GM12878 (cell line): ENCODE data around the gene SLC6A12. TPM values are rescaled to one million over a fixed set of nuclear protein-coding genes. Genes with fewer than 3 reads are reported as not detected.

Experiments
- ATAC-seq: fragments of 200-7000 bp; cut with Tn5 transposase; 3 replicates; pipeline ENCODE4 v1.9.1; 2020; ENCODE audit warnings: mild to moderate bottlenecking, moderate library complexity
- BruUV-seq: library from RNA; stranded (reverse); fragments of 400-500 nt; replicated peaks from 2 replicates; lab custom pipeline; 2021; lab: Mats Ljungman, UMichigan
- CTCF ChIA-PET: fragments of 300-600 bp; sonication (Branson Sonifier 250); formaldehyde crosslinking; extraction: SDS; loops from one replicate; lab custom pipeline; 2021; ENCODE audit warnings: inconsistent platforms; lab: Yijun Ruan, JAX
- POLR2A ChIA-PET: fragments of 350-600 bp; formaldehyde crosslinking; extraction: SDS; loops from one replicate; lab custom pipeline; 2021; ENCODE audit warnings: inconsistent platforms; lab: Charles Lee
- RAD21 ChIA-PET: fragments of 300-600 bp; sonication (Branson Sonifier 250); formaldehyde crosslinking; loops from one replicate; lab custom pipeline; 2023; ENCODE audit warnings: antibody characterized with exemption; ENCODE audit not compliant: unreplicated experiment; lab: Charles Lee
- SMC1A ChIA-PET: fragments of 300-600 bp; sonication (Branson Sonifier 250); formaldehyde crosslinking; loops from one replicate; lab custom pipeline; 2023; ENCODE audit not compliant: unreplicated experiment, uncharacterized antibody; lab: Charles Lee
- DNase-seq: peaks from one replicate; pipeline ENCODE4 v3.0.0-alpha.2; 2011; ENCODE audit warnings: low read depth, low spot score
- FAIRE-seq: peaks from 3 replicates; lab custom pipeline; 2011; peaks lifted over from hg19 to GRCh38; lab: Jason Lieb, UNC
- H2AFZ ChIP-seq: 2 replicates; pipeline ENCODE4 v1.6.0; 2011; ENCODE audit warnings: low read depth, low read length, control low read depth; ENCODE audit not compliant: control insufficient read depth
- H3K27ac ChIP-seq: 2 replicates; pipeline ENCODE4 v1.5.1; 2011; ENCODE audit warnings: control low read depth; ENCODE audit not compliant: control insufficient read depth, insufficient read depth
- H3K27me3 ChIP-seq, 2 experiments: replicated peaks in 1 of 2; 2 replicates each; pipeline versions ENCODE4 v1.6.0 to v1.6.1; 2011; ENCODE audit warnings: low read length in 1 of 2; ENCODE audit not compliant: control insufficient read depth in 2 of 2, insufficient read depth in 2 of 2
- H3K36me3 ChIP-seq, 2 experiments: 2 replicates each; pipeline ENCODE4 v1.5.1; 2011; ENCODE audit warnings: low read length in 1 of 2; ENCODE audit not compliant: control insufficient read depth in 2 of 2, insufficient read depth in 2 of 2
- H3K4me1 ChIP-seq: 2 replicates; pipeline ENCODE4 v1.6.1; 2011; ENCODE audit warnings: mild to moderate bottlenecking, low read length, moderate library complexity, mixed read lengths; ENCODE audit not compliant: control insufficient read depth, insufficient read depth
- H3K4me2 ChIP-seq: 2 replicates; pipeline ENCODE4 v1.6.0; 2011; ENCODE audit warnings: control low read depth; ENCODE audit not compliant: control insufficient read depth, insufficient read depth
- H3K4me3 ChIP-seq: fragments of 200-600 bp; sonication (generic); 2 replicates; pipeline ENCODE4 v1.5.1; 2016
- H3K79me2 ChIP-seq: 2 replicates; pipeline ENCODE4 v1.6.0; 2011; ENCODE audit warnings: low read length; ENCODE audit not compliant: control insufficient read depth, insufficient read depth
- H3K9ac ChIP-seq: 2 replicates; pipeline ENCODE4 v1.8.0; 2011; ENCODE audit warnings: low read length, control low read depth, mixed read lengths; ENCODE audit not compliant: control insufficient read depth, insufficient read depth
- H3K9me3 ChIP-seq: replicated peaks from 3 replicates; pipeline ENCODE4 v1.5.1; 2011; ENCODE audit warnings: mild to moderate bottlenecking, low read length; ENCODE audit not compliant: control insufficient read depth, insufficient read depth
- H4K20me1 ChIP-seq: 2 replicates; pipeline ENCODE4 v1.6.0; 2011; ENCODE audit not compliant: control insufficient read depth, insufficient read depth
- ATF7 ChIP-seq: fragments of 450-650 bp; IDR thresholded peaks from 2 replicates; pipeline ENCODE4 v1.6.1; 2016; ENCODE audit warnings: low read depth, mild to moderate bottlenecking
- CBX5 ChIP-seq: sonication (generic); IDR thresholded peaks from 2 replicates; pipeline ENCODE4 v1.6.1; 2016; ENCODE audit warnings: low read depth, moderate library complexity, mild to moderate bottlenecking, inconsistent platforms
- E2F8 ChIP-seq: fragments of 450-650 bp; IDR thresholded peaks from 2 replicates; pipeline ENCODE4 v1.6.1; 2018; ENCODE audit warnings: mild to moderate bottlenecking, low read depth, moderate library complexity; ENCODE audit not compliant: partially characterized antibody
- EGR1 ChIP-seq, 2 experiments: IDR thresholded peaks; 1 replicate in 1 of 2; 2 replicates in 1 of 2; pipeline ENCODE4 v1.6.1; 2011 to 2012; ENCODE audit warnings: low read depth in 2 of 2, low read length in 2 of 2, borderline replicate concordance in 1 of 2, mild to moderate bottlenecking in 1 of 2, moderate library complexity in 1 of 2
- ELK1 ChIP-seq: IDR thresholded peaks from 2 replicates; pipeline ENCODE4 v1.6.1; 2012; ENCODE audit warnings: low read depth, low read length, improper control_type of control experiment
- ETV6 ChIP-seq, 2 experiments: fragments of 450-650 bp in 1 of 2; IDR thresholded peaks in 1 of 2; conservative IDR thresholded peaks in 1 of 2; 2 replicates each; pipeline ENCODE4 v1.6.1; 2014; ENCODE audit warnings: antibody characterized with exemption in 1 of 2, borderline replicate concordance in 1 of 2, low read depth in 1 of 2, mild to moderate bottlenecking in 1 of 2, moderate library complexity in 1 of 2
- FOXK2 ChIP-seq: fragments of 450-650 bp; IDR thresholded peaks from 2 replicates; pipeline ENCODE4 v1.6.1; 2017; ENCODE audit warnings: mild to moderate bottlenecking, moderate library complexity
- HCFC1 ChIP-seq: fragments of 150-350 bp; IDR thresholded peaks from 2 replicates; pipeline ENCODE4 v1.6.1; 2014; ENCODE audit warnings: low read length
- MTA3 ChIP-seq: IDR thresholded peaks from 2 replicates; pipeline ENCODE4 v1.6.1; 2012; ENCODE audit warnings: low read length, inconsistent platforms, borderline replicate concordance
- NR2C1 ChIP-seq: fragments of 450-650 bp; IDR thresholded peaks from 2 replicates; pipeline ENCODE4 v1.6.1; 2017; ENCODE audit warnings: antibody characterized with exemption, mild to moderate bottlenecking, moderate library complexity
- PAX8 ChIP-seq: fragments of 450-650 bp; IDR thresholded peaks from 2 replicates; pipeline ENCODE4 v1.6.1; 2017; ENCODE audit warnings: mild to moderate bottlenecking, moderate library complexity
- POU2F2 ChIP-seq: IDR thresholded peaks from 3 replicates; pipeline ENCODE4 v1.6.1; 2011; ENCODE audit warnings: low read depth, mild to moderate bottlenecking, low read length, borderline replicate concordance
- RCOR1 ChIP-seq: conservative IDR thresholded peaks from 2 replicates; pipeline ENCODE4 v1.6.1; 2012; ENCODE audit warnings: low read depth, low read length, improper control_type of control experiment
- SUPT20H ChIP-seq: IDR thresholded peaks from 2 replicates; pipeline ENCODE4 v1.6.1; 2011; ENCODE audit warnings: low read depth, mild to moderate bottlenecking, low read length, moderate library complexity, borderline replicate concordance; ENCODE audit not compliant: control insufficient read depth
- TAF1 ChIP-seq: IDR thresholded peaks from 2 replicates; pipeline ENCODE4 v1.6.1; 2011; ENCODE audit warnings: mild to moderate bottlenecking, low read depth, low read length, borderline replicate concordance
- TCF7 ChIP-seq: IDR thresholded peaks from 2 replicates; pipeline ENCODE4 v1.6.1; 2014; ENCODE audit warnings: antibody characterized with exemption, borderline replicate concordance
- ZBTB4 ChIP-seq: fragments of 450-650 bp; formaldehyde crosslinking; IDR thresholded peaks from 2 replicates; pipeline ENCODE4 v1.4.0; 2022; ENCODE audit warnings: mild to moderate bottlenecking, moderate library complexity
- WGBS: methylation state at CpG from one replicate; pipeline ENCODE4 v1.1.6; 2016; ENCODE audit warnings: low lambda C conversion rate; ENCODE audit not compliant: insufficient replicate concordance, insufficient coverage; ENCODE audit errors: missing lambda C conversion rate; 5-methylcytosine and 5-hydroxymethylcytosine counted together
- in situ Hi-C: fragments of 300-500 bp; cut with MboI; formaldehyde crosslinking; loops from 9 replicates; pipeline ENCODE4 v1.14.3; 2018; ENCODE audit warnings: mixed read lengths
- intact Hi-C: fragments of 100-400 bp; cut with micrococcal nuclease; formaldehyde crosslinking; loops from one replicate; pipeline ENCODE4 v1.14.2; 2022; ENCODE audit not compliant: unreplicated experiment
- polyA plus RNA-seq, 11 experiments: library from polyadenylated mRNA; depleted of rRNA in 4 of 11; unstranded in 6 of 11; stranded (reverse) in 5 of 11; fragments of >200 nt; fragmentation: Nextera tagmentation in 4 of 11; fragmentation: Illumina TruSeq in 1 of 11; extraction: Ambion mirVana in 4 of 11; extraction: Trizol in 1 of 11; gene quantifications; 1 replicate in 1 of 11; 2 replicates in 10 of 11; pipeline versions ENCODE4 v1.2.1 to v1.2.3, GENCODE V29; 2011 to 2016; ENCODE audit warnings: inconsistent platforms in 2 of 11, missing spikeins in 2 of 11, low read depth in 1 of 11
- total RNA-seq, 4 experiments: library from RNA; depleted of rRNA in 3 of 4; stranded (reverse); fragments of >200 nt in 3 of 4; fragmentation: Illumina TruSeq in 1 of 4; extraction: Trizol in 1 of 4; gene quantifications; 2 replicates each; pipeline versions ENCODE4 v1.2.1 to v1.2.3, GENCODE V29; 2013 to 2021

The SLC6A12 gene
- total and polyA plus RNA-seq, 10 of the 15 experiments (the other 5 are each of a cell fraction or from before 2014, with no cell fraction given), result 0.06 to 0.11 (median 0.07) TPM; not detected in 7

GRCh38 chr12:215116-215515 is 1.2 kb upstream of the SLC6A12 start (continued):
- no peak for TF ChIP-seq E2F8

- in situ Hi-C loops, result no loop called here
- FAIRE-seq, result no peak
- no peak for ATAC-seq
- intact Hi-C loops, result no loop called here
- RAD21 ChIA-PET, result no interaction called here
- Histone ChIP-seq H3K4me2 (no peak overlapping the region), H3K9ac (no peak overlapping the region), H3K36me3 (no peaks in the 10 kb centered on the region), H3K79me2 (no peaks in the 10 kb centered on the region), H2AFZ (no peak overlapping the region), H3K4me3 (no peak overlapping the region), H3K27ac (no peak overlapping the region), H4K20me1 (no peaks in the 10 kb centered on the region), H3K4me1 (peaks cover 10% of the 10 kb centered on the region), H3K9me3 (no peaks in the 10 kb centered on the region), H3K27me3 (peaks cover 0 to 2% of the 10 kb centered on the region in 2 experiments; a peak in 2 of 4 replicates)
- BruUV-seq, result no TSS peak
- POLR2A ChIA-PET, result no interaction called here
- SMC1A ChIA-PET, result interaction anchor here (1.2 kb wide), 1 partner anchor 107 kb away, joined by 3 read pairs; no protein-coding TSS in a partner anchor
- 29% methylated on average over 12 of the region's 12 CpGs for WGBS
- CTCF ChIA-PET, result no interaction called here
- no peak for DNase-seq
- TF ChIP-seq EGR1 (IDR thresholded peaks at IDR 0.05; ENCODE audit: borderline replicate concordance in 1 of 2, low read depth in 2 of 2, low read length in 2 of 2) (no peak), PAX8 (no peak), NR2C1 (no peak), RCOR1 (no peak), POU2F2 (no peak), ATF7 (no peak), CBX5 (no peak), ELK1 (no peak), ZBTB4 (CRISPR knock-in tag) (no peak), MTA3 (no peak), HCFC1 (no peak), TCF7 (no peak), SUPT20H (no peak), TAF1 (no peak), FOXK2 (no peak), ETV6 (conservative IDR thresholded peaks at IDR 0.05 in 1 of 2, IDR thresholded peaks at IDR 0.05 in 1 of 2; ENCODE audit: borderline replicate concordance in 1 of 2, low read depth in 1 of 2) (no peak)
Measured at GRCh38 chr12:213527-213932, 427 bp downstream of the SLC6A12 start.
